Esophagus squamous epithelium (tissue), 4 donors: ENCODE results near the gene PDE3A.

Source experiments
- CTCF ChIP-seq, 6 experiments: fragments of 450-650 bp in 4 of 6; fragments of 200-600 bp in 2 of 6; sonication (generic) in 2 of 6; IDR thresholded peaks; one replicate each; pipeline ENCODE4 v1.5.1; 2016 to 2019; ENCODE audit warnings: antibody characterized with exemption in 6 of 6, mild to moderate bottlenecking in 4 of 6, moderate library complexity in 4 of 6
- POLR2A ChIP-seq, 4 donors: fragments of 450-650 bp; IDR thresholded peaks; one replicate each; pipeline ENCODE4 v1.6.1; 2017; ENCODE audit warnings: antibody characterized with exemption in 4 of 4, mild to moderate bottlenecking in 4 of 4, moderate library complexity in 3 of 4

GRCh38 chr12:20557096-20557495 is 188.8 kb downstream of the PDE3A start:
- no peak for TF ChIP-seq CTCF (IDR thresholded peaks at IDR 0.05)
- no peak for TF ChIP-seq POLR2A (IDR thresholded peaks at IDR 0.05)
